SIG-M5 treated with dmso at 0.1 percent for 504 hours (cell line): ENCODE results near the gene C3orf49.
A peak's percentile ranks its signal among the peaks of the same experiment; 100 is the strongest.

ENCODE experiments used
- DNase-seq: peaks from one replicate; lab custom pipeline; 2025; ENCODE audit not compliant: unreplicated experiment; lab: John Stamatoyannopoulos, UW

C3orf49 gene

GRCh38 chr3:63819151-63819398 is at the start of gene C3orf49:
Gene C3orf49 (plus strand): TSS chr3:63819299. CDS start chr3:63819472, 173 bp downstream.
- DNase-seq: no peak

GRCh38 chr3:63774781-63775180 is 44.3 kb upstream of the C3orf49 start:
- DNase-seq: no peak

GRCh38 chr3:63779227-63779626 is 39.9 kb upstream of the C3orf49 start:
- DNase-seq: no peak

- DNase-seq: peak; percentile 85
Measured at GRCh38 chr3:63791974-63792373, 27.1 kb upstream of the C3orf49 start.

GRCh38 chr3:63795438-63795837 is 23.7 kb upstream of the C3orf49 start:
- peak; percentile 87 for DNase-seq

- DNase-seq: no peak
Measured at GRCh38 chr3:63798544-63798943, 20.6 kb upstream of the C3orf49 start.

- no peak for DNase-seq
Measured at GRCh38 chr3:63798949-63799348, 20.1 kb upstream of the C3orf49 start.

- DNase-seq: no peak
Measured at GRCh38 chr3:63800097-63800496, 19.0 kb upstream of the C3orf49 start.

GRCh38 chr3:63803911-63804310 is 15.2 kb upstream of the C3orf49 start:
- no peak for DNase-seq

GRCh38 chr3:63807961-63808565 is 11.0 kb upstream of the C3orf49 start:
- peak; percentile 75 for DNase-seq

- no peak for DNase-seq
Measured at GRCh38 chr3:63808633-63809032, 10.5 kb upstream of the C3orf49 start.

- DNase-seq: no peak
Measured at GRCh38 chr3:63809607-63810006, 9.5 kb upstream of the C3orf49 start.

GRCh38 chr3:63814237-63814636 is 4.9 kb upstream of the C3orf49 start:
- peak; percentile 37 for DNase-seq

GRCh38 chr3:63817225-63817624 is 1.9 kb upstream of the C3orf49 start:
- no peak for DNase-seq

- DNase-seq: peak; percentile 89
Measured at GRCh38 chr3:63818282-63819150, 583 bp upstream of the C3orf49 start.

GRCh38 chr3:63824309-63824708 is 5.2 kb downstream of the C3orf49 start:
- no peak for DNase-seq

- DNase-seq: no peak
Measured at GRCh38 chr3:63830526-63830925, 11.4 kb downstream of the C3orf49 start.

- DNase-seq: no peak
Measured at GRCh38 chr3:63832395-63832794, 13.3 kb downstream of the C3orf49 start.

- no peak for DNase-seq
Measured at GRCh38 chr3:63841704-63842103, 22.6 kb downstream of the C3orf49 start.

- DNase-seq: no peak
Measured at GRCh38 chr3:63842127-63842526, 23.0 kb downstream of the C3orf49 start.

- no peak for DNase-seq
Measured at GRCh38 chr3:63845215-63845614, 26.1 kb downstream of the C3orf49 start.

GRCh38 chr3:63847718-63848450 is 28.8 kb downstream of the C3orf49 start:
- DNase-seq: peak; percentile 77
